Type B pancreatic cell (in vitro differentiated cells): ENCODE measurements around the gene BIN1. TPM values are rescaled to one million over a fixed set of nuclear protein-coding genes. Genes with fewer than 3 reads are reported as not detected.

ENCODE experiments used
- DNase-seq: peaks from one replicate; pipeline ENCODE4 v3.0.0; 2021; ENCODE audit warnings: mixed read lengths; ENCODE audit not compliant: unreplicated experiment; ENCODE audit errors: extremely low spot score
- H3K27ac Mint-ChIP-seq: 2 replicates; pipeline ENCODE4 v1.8.0; 2021; ENCODE audit warnings: mild to moderate bottlenecking, mixed read lengths
- H3K27me3 Mint-ChIP-seq: 2 replicates; pipeline ENCODE4 v1.8.0; 2021; ENCODE audit warnings: mixed read lengths
- H3K36me3 Mint-ChIP-seq: 2 replicates; pipeline ENCODE4 v1.8.0; 2021; ENCODE audit warnings: mixed read lengths
- H3K4me1 Mint-ChIP-seq: one replicate; pipeline ENCODE4 v1.8.0; 2021; ENCODE audit warnings: mixed read lengths; ENCODE audit not compliant: unreplicated experiment
- H3K4me3 Mint-ChIP-seq: 2 replicates; pipeline ENCODE4 v1.8.0; 2021; ENCODE audit warnings: mild to moderate bottlenecking, mixed read lengths
- H3K9me3 Mint-ChIP-seq: 2 replicates; pipeline ENCODE4 v1.8.0; 2021; ENCODE audit warnings: mixed read lengths
- total RNA-seq: library from RNA; stranded (reverse); gene quantifications from 2 replicates; pipeline ENCODE4 v1.2.1, GENCODE V29; 2021; ENCODE audit warnings: low replicate concordance
- TF ChIP-seq, protein P1 (sequence below): fragments of 200-600 bp; sonication (generic); conservative IDR thresholded peaks from 2 replicates; pipeline ENCODE4 v1.5.0; 2021; ENCODE audit warnings: antibody characterized with exemption, mild to moderate bottlenecking

Gene BIN1
- total RNA-seq, 1 donor from 2014 or later = 63.4 TPM

DNA sequence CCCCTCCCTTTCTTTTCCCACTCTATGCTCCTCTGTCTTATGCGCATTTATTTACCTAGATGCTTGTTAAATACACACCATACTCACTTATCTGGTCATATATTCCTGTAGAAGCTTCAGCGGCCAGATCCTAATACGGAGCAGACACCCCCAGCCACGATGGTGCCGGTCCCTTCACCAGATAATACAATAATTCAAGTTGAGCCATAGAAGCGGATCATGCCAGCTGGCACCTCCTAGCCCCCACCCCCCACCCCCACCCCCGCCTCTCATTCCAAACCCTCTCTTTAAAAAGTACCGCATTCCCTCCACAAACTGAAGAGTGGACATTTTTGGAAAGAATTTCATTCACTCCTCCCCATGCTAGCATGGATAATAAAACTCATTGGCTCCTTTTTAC, 95.2 kb downstream of the BIN1 start:
- Mint-ChIP-seq H3K36me3 (no peaks in the 10 kb centered on the region), H3K27me3 (peaks cover 4% of the 10 kb centered on the region)

DNA sequence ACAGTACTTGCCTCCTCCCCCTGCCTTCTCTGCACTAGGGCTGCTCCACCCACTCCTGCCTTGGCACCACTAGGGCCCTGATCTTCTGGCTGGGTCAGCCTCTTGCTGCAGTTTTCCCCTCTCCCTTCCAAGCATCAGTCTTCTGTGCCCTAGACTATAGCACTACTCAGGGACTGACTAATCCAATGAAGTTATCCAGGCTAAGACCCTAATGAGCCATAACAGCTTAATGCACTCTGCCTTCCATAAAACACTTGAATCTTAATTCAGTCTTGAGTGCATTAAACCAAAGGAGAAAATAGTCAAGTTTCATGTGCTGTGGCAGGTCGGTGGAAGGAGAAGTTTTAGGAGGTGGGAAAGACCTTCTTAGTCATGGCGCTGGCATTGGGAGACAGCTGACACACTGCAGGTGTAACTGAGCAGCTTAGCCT, 95.7 kb downstream of the BIN1 start:
- no peaks in the 10 kb centered on the region for H3K36me3 Mint-ChIP-seq
- H3K27me3 Mint-ChIP-seq = peaks cover 4% of the 10 kb centered on the region
- peaks cover 26% of the 10 kb centered on the region for H3K4me1 Mint-ChIP-seq
- TF ChIP-seq, protein P1, sequence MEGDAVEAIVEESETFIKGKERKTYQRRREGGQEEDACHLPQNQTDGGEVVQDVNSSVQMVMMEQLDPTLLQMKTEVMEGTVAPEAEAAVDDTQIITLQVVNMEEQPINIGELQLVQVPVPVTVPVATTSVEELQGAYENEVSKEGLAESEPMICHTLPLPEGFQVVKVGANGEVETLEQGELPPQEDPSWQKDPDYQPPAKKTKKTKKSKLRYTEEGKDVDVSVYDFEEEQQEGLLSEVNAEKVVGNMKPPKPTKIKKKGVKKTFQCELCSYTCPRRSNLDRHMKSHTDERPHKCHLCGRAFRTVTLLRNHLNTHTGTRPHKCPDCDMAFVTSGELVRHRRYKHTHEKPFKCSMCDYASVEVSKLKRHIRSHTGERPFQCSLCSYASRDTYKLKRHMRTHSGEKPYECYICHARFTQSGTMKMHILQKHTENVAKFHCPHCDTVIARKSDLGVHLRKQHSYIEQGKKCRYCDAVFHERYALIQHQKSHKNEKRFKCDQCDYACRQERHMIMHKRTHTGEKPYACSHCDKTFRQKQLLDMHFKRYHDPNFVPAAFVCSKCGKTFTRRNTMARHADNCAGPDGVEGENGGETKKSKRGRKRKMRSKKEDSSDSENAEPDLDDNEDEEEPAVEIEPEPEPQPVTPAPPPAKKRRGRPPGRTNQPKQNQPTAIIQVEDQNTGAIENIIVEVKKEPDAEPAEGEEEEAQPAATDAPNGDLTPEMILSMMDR = no peak
- no peaks in the 10 kb centered on the region for H3K9me3 Mint-ChIP-seq
- H3K27ac Mint-ChIP-seq = no peak overlapping the region
- DNase-seq = no peak
- H3K4me3 Mint-ChIP-seq = no peak overlapping the region

More for the DNA sequence above, 95.2 kb downstream of the BIN1 start:
- Mint-ChIP-seq H3K9me3 (no peaks in the 10 kb centered on the region), H3K4me1 (peaks cover 26% of the 10 kb centered on the region), H3K27ac (no peak overlapping the region), H3K4me3 (no peak overlapping the region)
- no peak for DNase-seq
- TF ChIP-seq, protein P1 = no peak

DNA sequence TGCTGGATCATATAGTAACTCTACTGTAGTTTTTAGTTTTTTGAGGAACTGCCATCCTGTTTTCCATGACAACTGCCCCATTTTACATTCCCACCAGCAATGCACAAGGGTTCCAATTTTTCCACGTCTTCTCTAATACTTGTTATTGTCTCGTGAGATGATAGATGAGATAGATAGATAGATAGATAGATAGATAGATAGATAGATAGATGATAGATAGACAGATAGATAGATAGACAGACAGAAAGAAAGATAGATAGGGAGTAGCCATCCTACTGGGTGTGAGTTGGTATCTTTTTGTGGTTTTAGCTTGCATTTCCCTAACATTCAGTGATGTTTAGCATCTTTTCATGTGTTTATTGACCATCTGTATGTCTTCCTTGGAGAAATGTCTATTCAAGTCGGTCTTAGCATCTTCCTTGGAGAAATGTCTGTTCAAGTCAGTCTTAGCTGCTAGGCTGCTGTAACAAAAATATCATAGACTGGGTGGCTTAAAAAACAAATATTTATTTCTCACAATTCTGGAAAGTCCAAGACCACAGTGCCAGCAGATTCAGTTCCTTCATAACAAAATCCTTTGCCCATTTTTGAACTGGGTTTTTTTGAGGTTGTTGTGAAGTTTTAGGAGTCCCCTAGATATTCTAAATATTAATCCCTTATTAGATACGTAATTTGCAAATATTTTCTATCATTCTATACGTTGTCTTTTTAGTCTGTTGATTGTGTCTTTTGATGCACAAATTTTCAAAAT, 98.5 kb downstream of the BIN1 start:
- Mint-ChIP-seq H3K27me3 (no peaks in the 10 kb centered on the region), H3K4me1 (peaks cover 25% of the 10 kb centered on the region)
- TF ChIP-seq, protein P1 = no peak

DNA sequence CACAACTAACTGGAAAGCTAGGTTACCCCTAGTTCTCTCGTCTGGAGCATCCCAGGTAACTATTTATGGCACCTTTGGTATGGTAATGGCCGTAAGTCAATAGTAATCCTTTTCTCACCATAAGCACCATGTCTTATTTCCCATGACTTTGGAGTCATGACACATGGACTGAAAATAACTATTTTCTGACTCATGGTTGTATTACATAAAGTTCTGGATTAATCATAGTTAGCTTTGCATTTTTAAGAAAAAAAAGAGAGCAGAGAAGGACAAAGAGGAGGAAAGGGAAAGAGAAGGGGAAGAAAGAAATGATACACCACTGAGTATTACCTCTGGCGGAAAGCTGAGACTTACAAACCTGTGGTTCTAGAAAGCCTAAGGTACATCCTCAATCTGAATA, 99.3 kb downstream of the BIN1 start:
- no peak for DNase-seq
- H3K36me3 Mint-ChIP-seq = no peaks in the 10 kb centered on the region
- peaks cover 26% of the 10 kb centered on the region for H3K4me1 Mint-ChIP-seq

More for the DNA sequence above, 98.5 kb downstream of the BIN1 start:
- Mint-ChIP-seq H3K4me3 (no peak overlapping the region), H3K36me3 (no peaks in the 10 kb centered on the region), H3K9me3 (no peaks in the 10 kb centered on the region), H3K27ac (no peak overlapping the region)
- DNase-seq = no peak

DNA sequence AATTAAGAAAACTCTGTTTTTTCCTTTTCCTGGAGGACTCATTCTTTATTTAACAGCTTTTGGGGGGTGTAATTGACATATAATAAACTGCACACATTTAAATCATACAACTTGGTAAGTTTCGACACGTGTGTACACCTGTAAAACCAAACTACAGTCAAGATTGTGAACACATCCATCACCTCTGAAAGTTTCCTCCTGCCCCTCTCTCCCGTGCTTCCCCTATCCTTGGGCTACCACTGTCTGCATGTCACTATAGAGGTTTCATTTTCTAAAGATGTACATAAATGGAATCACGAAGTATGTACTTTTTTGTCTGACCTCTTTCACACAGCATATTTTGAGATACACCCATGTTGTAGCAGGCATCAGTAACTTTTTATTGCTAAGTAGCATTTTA, 100.0 kb downstream of the BIN1 start:
- H3K27me3 Mint-ChIP-seq = no peaks in the 10 kb centered on the region
- DNase-seq = no peak
- H3K36me3 Mint-ChIP-seq = no peaks in the 10 kb centered on the region
- H3K9me3 Mint-ChIP-seq = no peaks in the 10 kb centered on the region
- TF ChIP-seq, protein P1 = no peak
- peaks cover 23% of the 10 kb centered on the region for H3K4me1 Mint-ChIP-seq
- no peak overlapping the region for H3K27ac Mint-ChIP-seq
- no peak overlapping the region for H3K4me3 Mint-ChIP-seq

More for the DNA sequence above, 99.3 kb downstream of the BIN1 start:
- TF ChIP-seq, protein P1 = no peak
- Mint-ChIP-seq H3K27ac (no peak overlapping the region), H3K4me3 (no peak overlapping the region), H3K9me3 (no peaks in the 10 kb centered on the region), H3K27me3 (no peaks in the 10 kb centered on the region)
